CD14-positive monocyte (primary cell): ENCODE results near the gene PLCB1. TPM values are rescaled to one million over a fixed set of nuclear protein-coding genes. Genes with fewer than 3 reads are reported as not detected.

Experiments
- DNase-seq, 3 donors: peaks; one replicate each; pipeline ENCODE4 v3.0.0-alpha.2; 2011 to 2022
- H2AFZ ChIP-seq: 2 replicates; pipeline ENCODE4 v1.6.0; 2012; ENCODE audit warnings: mild to moderate bottlenecking, low read depth, low read length, inconsistent platforms; ENCODE audit not compliant: insufficient read depth, poor library complexity, severe bottlenecking
- H3K27ac ChIP-seq, 2 donors: 1 replicate in 1 of 2; 2 replicates in 1 of 2; pipeline ENCODE4 v1.5.1; 2012 to 2013; ENCODE audit warnings: low read length in 2 of 2, control low read depth in 1 of 2, inconsistent platforms in 1 of 2, low read depth in 1 of 2, mild to moderate bottlenecking in 1 of 2
- H3K27me3 ChIP-seq, 2 donors: one replicate each; pipeline versions ENCODE4 v1.6.0 to v1.6.1; 2011 to 2013; ENCODE audit warnings: low read length in 2 of 2; ENCODE audit not compliant: control insufficient read depth in 2 of 2, insufficient read depth in 2 of 2
- H3K36me3 ChIP-seq, 2 donors: replicated peaks in 1 of 2; 1 replicate in 1 of 2; 2 replicates in 1 of 2; pipeline versions ENCODE4 v1.5.1 to v1.6.1; 2012 to 2013; ENCODE audit warnings: low read length in 2 of 2, control low read depth in 1 of 2, inconsistent platforms in 1 of 2, mild to moderate bottlenecking in 1 of 2; ENCODE audit not compliant: insufficient read depth in 2 of 2, control insufficient read depth in 1 of 2
- H3K4me1 ChIP-seq, 2 donors: 1 replicate in 1 of 2; 2 replicates in 1 of 2; pipeline versions ENCODE4 v1.5.1 to v1.6.1; 2012 to 2013; ENCODE audit warnings: low read length in 2 of 2, control low read depth in 1 of 2, inconsistent platforms in 1 of 2, mild to moderate bottlenecking in 1 of 2, moderate library complexity in 1 of 2; ENCODE audit not compliant: insufficient read depth in 2 of 2, control insufficient read depth in 1 of 2
- H3K4me2 ChIP-seq: replicated peaks from 2 replicates; pipeline ENCODE3; 2012; ENCODE audit warnings: low read length, moderate library complexity, mild to moderate bottlenecking; ENCODE audit not compliant: poor library complexity, severe bottlenecking; ENCODE audit errors: extremely low read depth
- H3K4me3 ChIP-seq, 3 experiments: fragments of 200-600 bp in 1 of 3; sonication (generic) in 1 of 3; replicated peaks in 1 of 3; 1 replicate in 2 of 3; 2 replicates in 1 of 3; pipeline ENCODE4 v1.5.1; 2011 to 2013; ENCODE audit warnings: low read length in 3 of 3, mild to moderate bottlenecking in 3 of 3, control low read depth in 2 of 3, low read depth in 2 of 3, inconsistent platforms in 1 of 3, moderate library complexity in 1 of 3
- H3K79me2 ChIP-seq: 2 replicates; pipeline ENCODE4 v1.6.0; 2012; ENCODE audit warnings: mild to moderate bottlenecking, control low read depth, inconsistent platforms, low read length, moderate library complexity; ENCODE audit not compliant: insufficient read depth
- H3K9ac ChIP-seq: 2 replicates; pipeline ENCODE4 v1.6.0; 2017; ENCODE audit warnings: low read length, mild to moderate bottlenecking; ENCODE audit not compliant: insufficient read depth, poor library complexity, severe bottlenecking
- H3K9me3 ChIP-seq, 2 donors: replicated peaks in 1 of 2; 1 replicate in 1 of 2; 2 replicates in 1 of 2; pipeline versions ENCODE4 v1.5.1 to v1.6.1; 2012 to 2013; ENCODE audit warnings: low read length in 2 of 2, control low read depth in 1 of 2; ENCODE audit not compliant: control insufficient read depth in 1 of 2, insufficient read depth in 1 of 2
- H4K20me1 ChIP-seq: 2 replicates; pipeline ENCODE4 v1.6.0; 2012; ENCODE audit warnings: mild to moderate bottlenecking, low read length, control low read depth, moderate library complexity; ENCODE audit not compliant: insufficient read depth
- H3K27ac Mint-ChIP-seq, 7 donors: one replicate each; pipeline ENCODE4 v1.8.0; 2020; ENCODE audit warnings: mild to moderate bottlenecking in 7 of 7, mixed read lengths in 7 of 7, moderate library complexity in 6 of 7, inconsistent platforms in 2 of 7
- H3K27me3 Mint-ChIP-seq, 3 donors: one replicate each; pipeline ENCODE4 v1.8.0; 2021 to 2022; ENCODE audit warnings: low read depth in 3 of 3, mild to moderate bottlenecking in 3 of 3, mixed read lengths in 3 of 3, moderate library complexity in 3 of 3, inconsistent platforms in 1 of 3
- H3K36me3 Mint-ChIP-seq, 2 donors: one replicate each; pipeline ENCODE4 v1.8.0; 2020; ENCODE audit warnings: mixed read lengths in 2 of 2, inconsistent platforms in 1 of 2, mild to moderate bottlenecking in 1 of 2
- H3K4me1 Mint-ChIP-seq: one replicate; pipeline ENCODE4 v1.8.0; 2020; ENCODE audit warnings: mild to moderate bottlenecking, mixed read lengths
- H3K4me3 Mint-ChIP-seq, 2 donors: one replicate each; pipeline ENCODE4 v1.8.0; 2020; ENCODE audit warnings: mild to moderate bottlenecking in 2 of 2, mixed read lengths in 2 of 2, moderate library complexity in 1 of 2
- H3K9me3 Mint-ChIP-seq, 7 donors: one replicate each; pipeline ENCODE4 v1.8.0; 2020 to 2022; ENCODE audit warnings: mixed read lengths in 7 of 7, mild to moderate bottlenecking in 6 of 7, moderate library complexity in 6 of 7, inconsistent platforms in 2 of 7
- CTCF ChIP-seq: fragments of 200-600 bp; IDR thresholded peaks from one replicate; pipeline ENCODE4 v1.8.0; 2022; ENCODE audit warnings: antibody characterized with exemption, mild to moderate bottlenecking
- WGBS: methylation state at CpG from one replicate; pipeline ENCODE4 v1.1.5; 2013; ENCODE audit warnings: missing lambda C conversion rate; ENCODE audit not compliant: insufficient coverage; 5-methylcytosine and 5-hydroxymethylcytosine counted together
- intact Hi-C, 2 donors: fragments of 100-400 bp; cut with micrococcal nuclease; formaldehyde crosslinking; loops; one replicate each; pipeline versions ENCODE4 v1.15.0 to v1.15.1; 2023
- polyA plus RNA-seq, 3 donors: library from polyadenylated mRNA; depleted of rRNA in 1 of 3; unstranded in 2 of 3; stranded (reverse) in 1 of 3; fragments of 300-500 nt in 2 of 3; fragments of >200 nt in 1 of 3; fragmentation: Illumina TruSeq in 2 of 3; gene quantifications; 1 replicate in 2 of 3; 2 replicates in 1 of 3; pipeline ENCODE4 v1.2.3, GENCODE V29; 2012 to 2021

PLCB1 gene
- polyA plus RNA-seq, 3 donors: 8.6 to 16.4 (median 13.2) TPM

- Histone ChIP-seq H3K36me3 (no peaks in the 10 kb centered on the region), H3K9ac (no peak overlapping the region), H3K4me2 (no peak overlapping the region), H3K9me3 (no peaks in the 10 kb centered on the region), H4K20me1 (no peaks in the 10 kb centered on the region), H3K27ac (no peak overlapping the region), H3K4me1 (no peaks in the 10 kb centered on the region), H3K79me2 (no peaks in the 10 kb centered on the region), H3K27me3 (no peaks in the 10 kb centered on the region), H3K4me3 (no peak overlapping the region), H2AFZ (no peak overlapping the region)
- DNase-seq: no peak
- no peaks in the 10 kb centered on the region for H3K36me3 Mint-ChIP-seq
- intact Hi-C loops: no loop called here
- no peaks in the 10 kb centered on the region for H3K27me3 Mint-ChIP-seq
- no peaks in the 10 kb centered on the region for H3K4me1 Mint-ChIP-seq
- H3K27ac Mint-ChIP-seq: no peak overlapping the region
- H3K9me3 Mint-ChIP-seq: peaks cover 0 to 8% (median 2%) of the 10 kb centered on the region in 7 donors
- H3K4me3 Mint-ChIP-seq: no peak overlapping the region
- TF ChIP-seq CTCF: no peak
Observed at GRCh38 chr20:8917084-8917483, 785.0 kb downstream of the PLCB1 start.

DNA sequence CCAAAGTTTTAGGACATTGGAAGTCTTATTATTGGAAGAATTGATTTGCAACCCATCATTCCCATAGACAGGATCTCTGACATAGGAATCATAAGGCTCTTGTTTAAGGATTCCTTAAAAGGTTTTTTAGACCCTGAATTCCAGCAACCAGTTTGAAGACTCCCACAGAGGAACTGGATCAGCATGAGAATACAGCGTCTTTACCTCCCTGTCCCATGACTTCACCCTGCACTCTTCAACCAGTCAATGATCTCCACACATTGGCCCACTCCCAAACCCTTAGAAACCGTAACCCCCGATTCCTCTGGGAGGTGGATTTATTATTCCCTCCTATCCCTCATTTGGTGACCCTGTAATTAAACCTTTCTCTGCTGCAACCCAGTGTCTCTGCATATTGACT, 786.1 kb downstream of the PLCB1 start:
- no peaks in the 10 kb centered on the region for H3K79me2 ChIP-seq
- 86% methylated on average over 1 of the region's 3 CpGs for WGBS
- DNase-seq: no peak
- Mint-ChIP-seq H3K27me3 (no peaks in the 10 kb centered on the region), H3K9me3 (peaks cover 0 to 8% (median 2%) of the 10 kb centered on the region in 7 donors), H3K4me3 (no peak overlapping the region), H3K4me1 (no peaks in the 10 kb centered on the region), H3K27ac (no peak overlapping the region), H3K36me3 (no peaks in the 10 kb centered on the region)
- no peaks in the 10 kb centered on the region for H3K36me3 ChIP-seq
- intact Hi-C loops: no loop called here
- TF ChIP-seq CTCF: no peak
- H2AFZ ChIP-seq: no peak overlapping the region
- H3K9ac ChIP-seq: no peak overlapping the region
- no peak overlapping the region for H3K27ac ChIP-seq
- H3K9me3 ChIP-seq: no peaks in the 10 kb centered on the region
- no peak overlapping the region for H3K4me2 ChIP-seq
- H3K27me3 ChIP-seq: no peaks in the 10 kb centered on the region
- H3K4me3 ChIP-seq: no peak overlapping the region
- no peaks in the 10 kb centered on the region for H3K4me1 ChIP-seq
- H4K20me1 ChIP-seq: no peaks in the 10 kb centered on the region
